Keratinocyte (primary cell): ENCODE results near the gene KRT81. TPM values are rescaled to one million over a fixed set of nuclear protein-coding genes. Genes with fewer than 3 reads are reported as not detected.

Source experiments
- DNase-seq: peaks from one replicate; pipeline ENCODE4 v3.0.0-alpha.2; 2011; ENCODE audit warnings: low read depth, missing footprints, low spot score
- FAIRE-seq: peaks from 2 replicates; lab custom pipeline; 2011; peaks lifted over from hg19 to GRCh38; lab: Jason Lieb, UNC
- H2AFZ ChIP-seq: 2 replicates; pipeline ENCODE4 v1.6.0; 2012; ENCODE audit warnings: low read length, control low read depth, inconsistent platforms; ENCODE audit not compliant: control insufficient read depth
- H3K27ac ChIP-seq: 2 replicates; pipeline ENCODE4 v1.5.1; 2011; ENCODE audit warnings: low read length; ENCODE audit not compliant: control insufficient read depth, insufficient read depth
- H3K27me3 ChIP-seq: 3 replicates; pipeline ENCODE4 v1.6.0; 2011; ENCODE audit warnings: low read length; ENCODE audit not compliant: control insufficient read depth, insufficient read depth; ENCODE audit errors: extremely low read depth
- H3K36me3 ChIP-seq, 2 experiments: 2 replicates in 1 of 2; 3 replicates in 1 of 2; pipeline ENCODE4 v1.5.1; 2011; ENCODE audit warnings: low read length in 2 of 2, mild to moderate bottlenecking in 1 of 2; ENCODE audit not compliant: control insufficient read depth in 2 of 2, insufficient read depth in 2 of 2; ENCODE audit errors: extremely low read depth in 1 of 2
- H3K4me1 ChIP-seq: 3 replicates; pipeline ENCODE4 v1.5.1; 2011; ENCODE audit warnings: low read length; ENCODE audit not compliant: control insufficient read depth, insufficient read depth; ENCODE audit errors: extremely low read depth
- H3K4me2 ChIP-seq: 3 replicates; pipeline ENCODE4 v1.6.0; 2011; ENCODE audit warnings: low read depth, low read length; ENCODE audit not compliant: control insufficient read depth, insufficient read depth; ENCODE audit errors: extremely low read depth
- H3K4me3 ChIP-seq, 3 experiments: fragments of 200-600 bp in 1 of 3; sonication (generic) in 1 of 3; 2 replicates in 2 of 3; 3 replicates in 1 of 3; pipeline ENCODE4 v1.5.1; 2011 to 2016; ENCODE audit warnings: low read length in 3 of 3, mild to moderate bottlenecking in 3 of 3, control low read depth in 2 of 3, inconsistent platforms in 1 of 3, low read depth in 1 of 3, mixed read lengths in 1 of 3, mixed run types in 1 of 3, moderate library complexity in 1 of 3; ENCODE audit not compliant: control insufficient read depth in 2 of 3, insufficient read depth in 2 of 3; ENCODE audit errors: extremely low read depth in 1 of 3
- H3K79me2 ChIP-seq: 2 replicates; pipeline ENCODE4 v1.6.0; 2012; ENCODE audit warnings: low read length; ENCODE audit not compliant: control insufficient read depth, insufficient read depth
- H3K9ac ChIP-seq: 3 replicates; pipeline ENCODE4 v1.6.0; 2011; ENCODE audit warnings: low read length; ENCODE audit not compliant: control insufficient read depth, insufficient read depth; ENCODE audit errors: extremely low read depth
- H3K9me1 ChIP-seq: 3 replicates; pipeline ENCODE4 v1.6.0; 2011; ENCODE audit warnings: low read length; ENCODE audit not compliant: control insufficient read depth, insufficient read depth; ENCODE audit errors: extremely low read depth
- H3K9me3 ChIP-seq: 2 replicates; pipeline ENCODE4 v1.5.1; 2012; ENCODE audit warnings: low read depth, low read length; ENCODE audit not compliant: control insufficient read depth
- H4K20me1 ChIP-seq: 3 replicates; pipeline ENCODE4 v1.6.0; 2011; ENCODE audit warnings: low read length; ENCODE audit not compliant: control insufficient read depth, insufficient read depth; ENCODE audit errors: extremely low read depth
- EZH2 ChIP-seq: IDR thresholded peaks from one replicate; pipeline ENCODE4 v1.6.1; 2012; ENCODE audit warnings: inconsistent platforms, mild to moderate bottlenecking, low read length, moderate library complexity
- dilution Hi-C: fragments of 300-500 bp; cut with MboI; formaldehyde crosslinking; loops from one replicate; pipeline ENCODE4 v1.7.0; 2020; ENCODE audit warnings: low sequenced_read_pairs; ENCODE audit not compliant: extremely low pct_ligation_motif_present
- polyA plus RNA-seq, 5 experiments: library from polyadenylated mRNA; depleted of rRNA in 3 of 5; stranded (reverse) in 3 of 5; stranded (forward) in 1 of 5; unstranded in 1 of 5; fragments of >200 nt; gene quantifications; 1 replicate in 1 of 5; 2 replicates in 3 of 5; 3 replicates in 1 of 5; pipeline versions ENCODE4 v1.2.1 to v1.2.3, GENCODE V29; 2011 to 2012; ENCODE audit warnings: missing spikeins in 2 of 5, low read depth in 1 of 5, low replicate concordance in 1 of 5
- TF ChIP-seq, protein P1 (sequence below), 3 experiments: IDR thresholded peaks in 1 of 3; conservative IDR thresholded peaks in 1 of 3; optimal IDR thresholded peaks in 1 of 3; 2 replicates in 2 of 3; 3 replicates in 1 of 3; pipeline versions ENCODE3 to v1.5.1; 2011; ENCODE audit warnings: low read length in 3 of 3, mild to moderate bottlenecking in 3 of 3, moderate library complexity in 2 of 3, control low read depth in 1 of 3, inconsistent platforms in 1 of 3; ENCODE audit not compliant: insufficient read depth in 2 of 3; ENCODE audit errors: extremely low read depth in 1 of 3

Gene KRT81
- polyA plus RNA-seq, 1 donor (not counting 4 experiments of a cell fraction or from before 2014, with no cell fraction given), result 0.03 TPM

DNA sequence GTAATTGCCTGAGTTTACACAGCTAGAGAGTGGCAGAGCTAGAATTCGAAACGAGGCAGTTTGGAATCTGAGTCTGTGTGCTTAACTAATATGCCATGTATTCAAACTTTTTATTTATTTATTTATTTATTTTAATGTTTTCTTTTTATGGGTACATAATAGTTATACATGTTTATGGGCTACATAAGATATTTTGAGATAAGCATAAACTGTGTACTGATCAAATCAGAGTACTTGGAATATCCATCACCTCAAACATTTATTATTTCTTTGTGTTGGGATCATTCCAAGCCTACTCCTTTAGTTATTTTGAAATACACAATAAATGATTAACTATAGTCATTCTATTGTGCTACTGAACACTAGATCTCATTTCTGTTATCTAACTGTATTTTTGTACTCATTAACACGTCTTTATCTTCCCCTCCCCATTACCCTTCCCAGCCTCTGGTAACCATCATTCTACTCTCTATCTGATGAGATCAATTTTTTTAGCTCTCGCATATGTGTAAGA lies 7.4 kb upstream of the KRT81 start:
- Histone ChIP-seq H2AFZ (no peak overlapping the region), H3K36me3 (no peaks in the 10 kb centered on the region), H3K27me3 (peaks cover 6% of the 10 kb centered on the region), H3K4me1 (no peaks in the 10 kb centered on the region), H3K9me3 (no peaks in the 10 kb centered on the region), H3K9ac (no peak overlapping the region), H3K4me2 (no peak overlapping the region), H4K20me1 (no peaks in the 10 kb centered on the region), H3K79me2 (no peaks in the 10 kb centered on the region), H3K27ac (no peak overlapping the region), H3K4me3 (no peak overlapping the region), H3K9me1 (no peaks in the 10 kb centered on the region)
- FAIRE-seq (no peak), DNase-seq (no peak)
- TF ChIP-seq, protein P1, sequence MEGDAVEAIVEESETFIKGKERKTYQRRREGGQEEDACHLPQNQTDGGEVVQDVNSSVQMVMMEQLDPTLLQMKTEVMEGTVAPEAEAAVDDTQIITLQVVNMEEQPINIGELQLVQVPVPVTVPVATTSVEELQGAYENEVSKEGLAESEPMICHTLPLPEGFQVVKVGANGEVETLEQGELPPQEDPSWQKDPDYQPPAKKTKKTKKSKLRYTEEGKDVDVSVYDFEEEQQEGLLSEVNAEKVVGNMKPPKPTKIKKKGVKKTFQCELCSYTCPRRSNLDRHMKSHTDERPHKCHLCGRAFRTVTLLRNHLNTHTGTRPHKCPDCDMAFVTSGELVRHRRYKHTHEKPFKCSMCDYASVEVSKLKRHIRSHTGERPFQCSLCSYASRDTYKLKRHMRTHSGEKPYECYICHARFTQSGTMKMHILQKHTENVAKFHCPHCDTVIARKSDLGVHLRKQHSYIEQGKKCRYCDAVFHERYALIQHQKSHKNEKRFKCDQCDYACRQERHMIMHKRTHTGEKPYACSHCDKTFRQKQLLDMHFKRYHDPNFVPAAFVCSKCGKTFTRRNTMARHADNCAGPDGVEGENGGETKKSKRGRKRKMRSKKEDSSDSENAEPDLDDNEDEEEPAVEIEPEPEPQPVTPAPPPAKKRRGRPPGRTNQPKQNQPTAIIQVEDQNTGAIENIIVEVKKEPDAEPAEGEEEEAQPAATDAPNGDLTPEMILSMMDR (optimal IDR thresholded peaks at IDR 0.05 in 1 of 3, IDR thresholded peaks at IDR 0.05 in 1 of 3, conservative IDR thresholded peaks at IDR 0.05 in 1 of 3; ENCODE audit: extremely low read depth in 1 of 3, insufficient read depth in 2 of 3, low read length in 3 of 3), result no peak
- no peak for TF ChIP-seq EZH2
- dilution Hi-C loops, result no loop called here

DNA sequence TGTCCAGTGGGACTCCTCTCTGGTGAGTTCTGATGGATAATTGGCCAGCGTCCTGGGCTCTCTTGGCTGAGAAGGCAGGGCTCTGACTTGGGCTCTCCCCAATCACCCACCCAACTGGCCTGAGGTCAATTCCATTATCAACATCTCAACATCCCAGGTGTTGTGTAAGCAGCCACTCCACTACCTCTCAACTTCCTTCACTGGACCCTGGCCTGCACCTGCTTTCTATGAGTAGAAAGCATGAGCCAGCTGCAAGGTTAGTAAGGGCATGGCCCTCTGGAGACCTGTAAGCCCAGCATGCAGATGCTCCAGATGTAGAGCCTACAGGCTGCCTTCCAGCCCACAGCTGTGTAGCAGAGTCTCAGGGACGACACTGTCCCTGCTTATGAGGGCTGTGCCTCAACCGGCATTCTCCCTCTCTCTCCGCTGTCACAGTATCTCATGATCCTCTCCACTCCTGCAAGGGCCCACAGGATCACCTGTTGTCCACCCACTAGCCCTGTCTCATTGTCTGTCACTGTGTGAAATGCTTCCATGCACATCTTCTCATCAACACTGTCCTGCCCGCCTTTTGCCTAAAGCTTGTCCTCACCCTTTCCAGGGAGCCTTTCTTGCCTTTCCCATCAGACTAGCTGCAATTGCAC lies 5.4 kb upstream of the KRT81 start:
- dilution Hi-C loops, result no loop called here
- Histone ChIP-seq H2AFZ (no peak overlapping the region), H3K27ac (no peak overlapping the region), H3K36me3 (no peaks in the 10 kb centered on the region), H3K4me2 (no peak overlapping the region), H3K9me3 (no peaks in the 10 kb centered on the region), H4K20me1 (no peaks in the 10 kb centered on the region), H3K4me1 (no peaks in the 10 kb centered on the region), H3K9ac (no peak overlapping the region), H3K79me2 (no peaks in the 10 kb centered on the region), H3K4me3 (no peak overlapping the region), H3K27me3 (peaks cover 6% of the 10 kb centered on the region), H3K9me1 (no peaks in the 10 kb centered on the region)
- FAIRE-seq, result no peak
- TF ChIP-seq, protein P1 (optimal IDR thresholded peaks at IDR 0.05 in 1 of 3, IDR thresholded peaks at IDR 0.05 in 1 of 3, conservative IDR thresholded peaks at IDR 0.05 in 1 of 3; ENCODE audit: extremely low read depth in 1 of 3, insufficient read depth in 2 of 3, low read length in 3 of 3), result no peak
- TF ChIP-seq EZH2, result no peak
- DNase-seq, result no peak
